ENCODE results near the gene LRIT2. TPM values are rescaled to one million over a fixed set of nuclear protein-coding genes. Genes with fewer than 3 reads are reported as not detected.
A peak's percentile ranks its signal among the peaks of the same experiment; 100 is the strongest.

The LRIT2 gene
- total RNA-seq, 1 experiment from 2014 or later, result not detected

- DNase-seq (ENCODE audit: low read depth, low spot score) (no peak), ATAC-seq (peak; percentile 43; the same call in 1 of the 2 replicates)
- Histone ChIP-seq H3K4me3 (ENCODE audit: low read depth in 2 of 2, low read length in 2 of 2) (peak within 1 kb of the TSS in 1 of 2 experiments; percentile 18; a peak in 2 of 4 replicates), H3K27me3 (ENCODE audit: control insufficient read depth, insufficient read depth, low read length) (peaks cover 41% of the 10 kb centered on the region), H3K9me3 (ENCODE audit: control insufficient read depth, insufficient read depth, low read depth, low read length) (no peaks in the 10 kb centered on the region), H3K27ac (ENCODE audit: low read length) (no peak within 1 kb of the TSS), H3K36me3 (ENCODE audit: control insufficient read depth, insufficient read depth, low read length) (no peaks in the 10 kb centered on the region), H3K4me1 (ENCODE audit: control insufficient read depth, insufficient read depth, low read length) (peaks cover 13% of the 10 kb centered on the region)
- BruUV-seq (replicated peaks), result no TSS peak
- ChIA-PET POLR2A (no interaction called here), CTCF (no interaction called here)
- intact Hi-C loops (cut with micrococcal nuclease; ENCODE audit: unreplicated experiment) (no loop called here), in situ Hi-C loops (cut with HindIII; ENCODE audit: low pct_unique_long_range_greater_than_20kb, low sequenced_read_pairs) (no loop called here)
- TF ChIP-seq TCF7L2 (IDR thresholded peaks at IDR 0.05; ENCODE audit: low read depth, low read length) (no peak), SIN3A (IDR thresholded peaks at IDR 0.05; ENCODE audit: borderline replicate concordance, insufficient read depth, low read depth, low read length) (no peak), POLR2AphosphoS5 (IDR thresholded peaks at IDR 0.05; ENCODE audit: low read depth, low read length) (no peak), REST (IDR thresholded peaks at IDR 0.05; ENCODE audit: insufficient read depth in 1 of 2, low read depth in 2 of 2, low read length in 1 of 2) (no peak), CTCF (IDR thresholded peaks at IDR 0.05) (no peak)
These were observed 30.8 kb downstream of the LRIT2 start, which contains the start of gene CDHR1 for GRCh38 chr10:84194424-84195043. Gene CDHR1 (plus strand): TSS chr10:84194537. CDS start chr10:84194761, 224 bp downstream.

- in situ Hi-C loops (cut with HindIII; ENCODE audit: low pct_unique_long_range_greater_than_20kb, low sequenced_read_pairs) (no loop called here), intact Hi-C loops (cut with micrococcal nuclease; ENCODE audit: unreplicated experiment) (no loop called here)
- no peak overlapping the region for H3K27ac ChIP-seq (ENCODE audit: low read length)
- H3K4me3 ChIP-seq (ENCODE audit: low read depth in 2 of 2, low read length in 2 of 2), result peak overlapping the region in 1 of 2 experiments; percentile 18; a peak in 2 of 4 replicates
- no peak for TF ChIP-seq SIN3A (IDR thresholded peaks at IDR 0.05; ENCODE audit: borderline replicate concordance, insufficient read depth, low read depth, low read length)
- TF ChIP-seq CTCF (IDR thresholded peaks at IDR 0.05), result no peak
- TF ChIP-seq POLR2AphosphoS5 (IDR thresholded peaks at IDR 0.05; ENCODE audit: low read depth, low read length), result no peak
- no peak for TF ChIP-seq REST (IDR thresholded peaks at IDR 0.05; ENCODE audit: insufficient read depth in 1 of 2, low read depth in 2 of 2, low read length in 1 of 2)
- no peak for TF ChIP-seq TCF7L2 (IDR thresholded peaks at IDR 0.05; ENCODE audit: low read depth, low read length)
- H3K36me3 ChIP-seq (ENCODE audit: control insufficient read depth, insufficient read depth, low read length), result no peaks in the 10 kb centered on the region
- DNase-seq (ENCODE audit: low read depth, low spot score) (no peak), ATAC-seq (no peak)
- H3K27me3 ChIP-seq (ENCODE audit: control insufficient read depth, insufficient read depth, low read length), result peaks cover 40% of the 10 kb centered on the region
- peaks cover 13% of the 10 kb centered on the region for H3K4me1 ChIP-seq (ENCODE audit: control insufficient read depth, insufficient read depth, low read length)
- CTCF ChIA-PET, result no interaction called here
- H3K9me3 ChIP-seq (ENCODE audit: control insufficient read depth, insufficient read depth, low read depth, low read length), result no peaks in the 10 kb centered on the region
- BruUV-seq (replicated peaks), result no TSS peak
- POLR2A ChIA-PET, result no interaction called here
These were observed 31.4 kb downstream of the LRIT2 start for GRCh38 chr10:84193846-84194423.
